Keratinocyte (primary cell): Measurements from ENCODE around the gene GPR107. TPM values are rescaled to one million over a fixed set of nuclear protein-coding genes. Genes with fewer than 3 reads are reported as not detected.
"Not testable (repeated sequence)": the region's sequence is repeated elsewhere in the genome, so short reads cannot be mapped to it uniquely, and the experiment has no call there.

Source experiments
- DNase-seq: peaks from one replicate; pipeline ENCODE4 v3.0.0-alpha.2; 2011; ENCODE audit warnings: low read depth, missing footprints, low spot score
- FAIRE-seq: peaks from 2 replicates; lab custom pipeline; 2011; peaks lifted over from hg19 to GRCh38; lab: Jason Lieb, UNC
- H2AFZ ChIP-seq: 2 replicates; pipeline ENCODE4 v1.6.0; 2012; ENCODE audit warnings: low read length, control low read depth, inconsistent platforms; ENCODE audit not compliant: control insufficient read depth
- H3K27ac ChIP-seq: 2 replicates; pipeline ENCODE4 v1.5.1; 2011; ENCODE audit warnings: low read length; ENCODE audit not compliant: control insufficient read depth, insufficient read depth
- H3K27me3 ChIP-seq: 3 replicates; pipeline ENCODE4 v1.6.0; 2011; ENCODE audit warnings: low read length; ENCODE audit not compliant: control insufficient read depth, insufficient read depth; ENCODE audit errors: extremely low read depth
- H3K36me3 ChIP-seq, 2 experiments: 2 replicates in 1 of 2; 3 replicates in 1 of 2; pipeline ENCODE4 v1.5.1; 2011; ENCODE audit warnings: low read length in 2 of 2, mild to moderate bottlenecking in 1 of 2; ENCODE audit not compliant: control insufficient read depth in 2 of 2, insufficient read depth in 2 of 2; ENCODE audit errors: extremely low read depth in 1 of 2
- H3K4me1 ChIP-seq: 3 replicates; pipeline ENCODE4 v1.5.1; 2011; ENCODE audit warnings: low read length; ENCODE audit not compliant: control insufficient read depth, insufficient read depth; ENCODE audit errors: extremely low read depth
- H3K4me2 ChIP-seq: 3 replicates; pipeline ENCODE4 v1.6.0; 2011; ENCODE audit warnings: low read depth, low read length; ENCODE audit not compliant: control insufficient read depth, insufficient read depth; ENCODE audit errors: extremely low read depth
- H3K4me3 ChIP-seq, 3 experiments: fragments of 200-600 bp in 1 of 3; sonication (generic) in 1 of 3; 2 replicates in 2 of 3; 3 replicates in 1 of 3; pipeline ENCODE4 v1.5.1; 2011 to 2016; ENCODE audit warnings: low read length in 3 of 3, mild to moderate bottlenecking in 3 of 3, control low read depth in 2 of 3, inconsistent platforms in 1 of 3, low read depth in 1 of 3, mixed read lengths in 1 of 3, mixed run types in 1 of 3, moderate library complexity in 1 of 3; ENCODE audit not compliant: control insufficient read depth in 2 of 3, insufficient read depth in 2 of 3; ENCODE audit errors: extremely low read depth in 1 of 3
- H3K79me2 ChIP-seq: 2 replicates; pipeline ENCODE4 v1.6.0; 2012; ENCODE audit warnings: low read length; ENCODE audit not compliant: control insufficient read depth, insufficient read depth
- H3K9ac ChIP-seq: 3 replicates; pipeline ENCODE4 v1.6.0; 2011; ENCODE audit warnings: low read length; ENCODE audit not compliant: control insufficient read depth, insufficient read depth; ENCODE audit errors: extremely low read depth
- H3K9me1 ChIP-seq: 3 replicates; pipeline ENCODE4 v1.6.0; 2011; ENCODE audit warnings: low read length; ENCODE audit not compliant: control insufficient read depth, insufficient read depth; ENCODE audit errors: extremely low read depth
- H3K9me3 ChIP-seq: 2 replicates; pipeline ENCODE4 v1.5.1; 2012; ENCODE audit warnings: low read depth, low read length; ENCODE audit not compliant: control insufficient read depth
- H4K20me1 ChIP-seq: 3 replicates; pipeline ENCODE4 v1.6.0; 2011; ENCODE audit warnings: low read length; ENCODE audit not compliant: control insufficient read depth, insufficient read depth; ENCODE audit errors: extremely low read depth
- EZH2 ChIP-seq: IDR thresholded peaks from one replicate; pipeline ENCODE4 v1.6.1; 2012; ENCODE audit warnings: inconsistent platforms, mild to moderate bottlenecking, low read length, moderate library complexity
- dilution Hi-C: fragments of 300-500 bp; cut with MboI; formaldehyde crosslinking; loops from one replicate; pipeline ENCODE4 v1.7.0; 2020; ENCODE audit warnings: low sequenced_read_pairs; ENCODE audit not compliant: extremely low pct_ligation_motif_present
- polyA plus RNA-seq, 5 experiments: library from polyadenylated mRNA; depleted of rRNA in 3 of 5; stranded (reverse) in 3 of 5; stranded (forward) in 1 of 5; unstranded in 1 of 5; fragments of >200 nt; gene quantifications; 1 replicate in 1 of 5; 2 replicates in 3 of 5; 3 replicates in 1 of 5; pipeline versions ENCODE4 v1.2.1 to v1.2.3, GENCODE V29; 2011 to 2012; ENCODE audit warnings: missing spikeins in 2 of 5, low read depth in 1 of 5, low replicate concordance in 1 of 5
- TF ChIP-seq, protein P1 (sequence below), 3 experiments: IDR thresholded peaks in 1 of 3; conservative IDR thresholded peaks in 1 of 3; optimal IDR thresholded peaks in 1 of 3; 2 replicates in 2 of 3; 3 replicates in 1 of 3; pipeline versions ENCODE3 to v1.5.1; 2011; ENCODE audit warnings: low read length in 3 of 3, mild to moderate bottlenecking in 3 of 3, moderate library complexity in 2 of 3, control low read depth in 1 of 3, inconsistent platforms in 1 of 3; ENCODE audit not compliant: insufficient read depth in 2 of 3; ENCODE audit errors: extremely low read depth in 1 of 3

GPR107 gene
- polyA plus RNA-seq, 1 donor (not counting 4 experiments of a cell fraction or from before 2014, with no cell fraction given): 27.3 TPM

DNA sequence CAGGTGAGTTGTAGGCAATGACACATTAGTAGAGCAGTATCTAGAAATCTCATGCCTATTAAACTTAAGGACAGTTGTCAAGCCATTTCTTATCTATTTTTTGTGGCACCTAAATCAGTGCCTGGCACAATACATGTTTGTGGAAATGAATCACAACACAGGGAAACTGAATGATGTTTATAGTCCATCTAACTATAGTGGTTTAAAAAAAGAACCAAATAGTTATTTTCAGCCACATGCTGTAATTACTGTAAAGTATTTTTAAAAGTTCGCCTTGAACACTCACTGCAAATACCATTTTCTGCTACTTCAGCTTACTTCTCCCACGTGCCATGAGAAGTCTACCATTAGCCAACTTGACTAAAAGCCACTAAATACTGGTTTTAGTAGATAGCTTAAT is 32.6 kb upstream of the GPR107 start:
- no peak overlapping the region for H3K4me2 ChIP-seq
- H3K36me3 ChIP-seq: no peaks in the 10 kb centered on the region
- H3K4me1 ChIP-seq: peaks cover 19% of the 10 kb centered on the region
- peaks cover 6% of the 10 kb centered on the region for H4K20me1 ChIP-seq
- TF ChIP-seq EZH2: no peak
- no peak overlapping the region for H3K27ac ChIP-seq
- peaks cover 4% of the 10 kb centered on the region for H3K79me2 ChIP-seq
- H3K9me3 ChIP-seq: no peaks in the 10 kb centered on the region
- H3K4me3 ChIP-seq: no peak overlapping the region
- H3K27me3 ChIP-seq: no peaks in the 10 kb centered on the region
- FAIRE-seq (no peak), DNase-seq (no peak)
- no peak overlapping the region for H3K9ac ChIP-seq
- dilution Hi-C loops: no loop called here
- H2AFZ ChIP-seq: no peak overlapping the region
- H3K9me1 ChIP-seq: peaks cover 2% of the 10 kb centered on the region

DNA sequence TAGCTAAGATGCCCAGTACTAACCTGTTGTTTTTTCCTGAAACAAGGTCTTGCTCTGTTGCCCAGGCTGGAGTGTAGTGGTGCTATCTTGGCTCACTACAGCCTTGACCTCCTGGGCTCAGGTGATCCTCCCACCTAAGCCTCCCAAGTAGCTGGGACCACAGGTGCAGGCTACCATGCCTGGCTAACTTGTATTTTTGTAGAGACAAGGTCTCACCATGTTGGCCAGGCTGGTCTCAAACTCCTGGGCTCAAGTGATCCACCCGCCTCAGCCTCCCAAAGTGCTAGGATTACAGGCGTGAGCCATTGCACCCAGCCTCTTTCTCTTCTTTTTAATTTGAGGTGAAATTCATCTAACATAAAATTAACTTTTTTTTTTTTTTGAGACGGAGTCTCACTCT is 31.9 kb upstream of the GPR107 start:
- H3K79me2 ChIP-seq, H3K9ac ChIP-seq, H3K9me1 ChIP-seq, H2AFZ ChIP-seq, H3K36me3 ChIP-seq, H3K4me2 ChIP-seq, dilution Hi-C loops, FAIRE-seq, H3K27me3 ChIP-seq, H4K20me1 ChIP-seq, H3K27ac ChIP-seq, H3K9me3 ChIP-seq, DNase-seq, H3K4me3 ChIP-seq: not testable (repeated sequence)
- peaks cover 19% of the 10 kb centered on the region for H3K4me1 ChIP-seq

DNA sequence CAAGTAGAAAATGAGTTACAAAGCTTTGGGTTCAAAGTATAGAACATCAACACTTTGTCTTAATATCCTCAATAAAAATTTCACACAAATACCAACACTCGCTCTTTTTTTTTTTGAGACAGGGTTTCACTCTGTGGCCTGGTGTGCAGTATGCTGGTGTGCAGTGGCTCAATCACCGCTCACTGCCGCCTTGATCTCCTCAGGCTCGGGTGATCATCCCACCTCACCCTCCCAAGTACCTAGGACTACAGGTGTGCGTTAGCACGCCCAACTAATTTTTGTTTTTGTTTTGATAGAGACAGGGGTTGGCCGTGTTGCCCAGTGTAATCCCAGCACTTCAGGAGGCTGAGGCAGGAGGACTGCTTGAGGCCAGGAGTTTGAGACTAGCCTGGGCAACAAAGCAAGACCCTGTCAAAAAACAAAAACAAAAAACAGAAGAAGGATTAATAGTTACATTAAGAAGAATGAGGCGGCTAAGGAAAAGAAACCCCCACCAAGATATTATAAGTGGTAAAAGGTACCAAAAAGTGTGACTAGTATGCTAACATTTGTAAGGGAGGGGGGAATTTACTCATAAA is 31.1 kb upstream of the GPR107 start:
- FAIRE-seq (no peak), DNase-seq (no peak)
- Histone ChIP-seq H3K4me1 (peaks cover 19% of the 10 kb centered on the region), H3K9me1 (peaks cover 2% of the 10 kb centered on the region), H3K27ac (no peak overlapping the region), H3K36me3 (no peaks in the 10 kb centered on the region), H3K79me2 (peaks cover 6% of the 10 kb centered on the region), H3K9ac (no peak overlapping the region), H2AFZ (no peak overlapping the region), H4K20me1 (peaks cover 6% of the 10 kb centered on the region), H3K4me3 (no peak overlapping the region), H3K27me3 (no peaks in the 10 kb centered on the region), H3K9me3 (no peaks in the 10 kb centered on the region), H3K4me2 (no peak overlapping the region)
- TF ChIP-seq EZH2: no peak
- TF ChIP-seq, protein P1, sequence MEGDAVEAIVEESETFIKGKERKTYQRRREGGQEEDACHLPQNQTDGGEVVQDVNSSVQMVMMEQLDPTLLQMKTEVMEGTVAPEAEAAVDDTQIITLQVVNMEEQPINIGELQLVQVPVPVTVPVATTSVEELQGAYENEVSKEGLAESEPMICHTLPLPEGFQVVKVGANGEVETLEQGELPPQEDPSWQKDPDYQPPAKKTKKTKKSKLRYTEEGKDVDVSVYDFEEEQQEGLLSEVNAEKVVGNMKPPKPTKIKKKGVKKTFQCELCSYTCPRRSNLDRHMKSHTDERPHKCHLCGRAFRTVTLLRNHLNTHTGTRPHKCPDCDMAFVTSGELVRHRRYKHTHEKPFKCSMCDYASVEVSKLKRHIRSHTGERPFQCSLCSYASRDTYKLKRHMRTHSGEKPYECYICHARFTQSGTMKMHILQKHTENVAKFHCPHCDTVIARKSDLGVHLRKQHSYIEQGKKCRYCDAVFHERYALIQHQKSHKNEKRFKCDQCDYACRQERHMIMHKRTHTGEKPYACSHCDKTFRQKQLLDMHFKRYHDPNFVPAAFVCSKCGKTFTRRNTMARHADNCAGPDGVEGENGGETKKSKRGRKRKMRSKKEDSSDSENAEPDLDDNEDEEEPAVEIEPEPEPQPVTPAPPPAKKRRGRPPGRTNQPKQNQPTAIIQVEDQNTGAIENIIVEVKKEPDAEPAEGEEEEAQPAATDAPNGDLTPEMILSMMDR (optimal IDR thresholded peaks at IDR 0.05 in 1 of 3, IDR thresholded peaks at IDR 0.05 in 1 of 3, conservative IDR thresholded peaks at IDR 0.05 in 1 of 3; ENCODE audit: extremely low read depth in 1 of 3, insufficient read depth in 2 of 3, low read length in 3 of 3): no peak
- dilution Hi-C loops: no loop called here
